ENCODE data around the gene B2M.
A peak's percentile ranks its signal among the peaks of the same experiment; 100 is the strongest.
"Not testable (repeated sequence)": the region's sequence is repeated elsewhere in the genome, so short reads cannot be mapped to it uniquely, and the experiment has no call there.

Gene B2M

GRCh38 chr15:44682211-44682610, 29.1 kb upstream of the B2M start:
- Mint-ChIP-seq H3K9me3 (peaks cover 8 to 36% of the 10 kb centered on the region in 2 donors), H3K27me3 (no peaks in the 10 kb centered on the region), H3K27ac (peak overlapping the region; percentile 92 to 98), H3K4me1 (ENCODE audit: low read depth in 2 of 2) (peaks cover 69 to 90% of the 10 kb centered on the region in 2 donors), H3K4me3 (peak overlapping the region; percentile 70 to 78), H3K36me3 (ENCODE audit: insufficient read depth) (peaks cover 31% of the 10 kb centered on the region)
- ATAC-seq (replicated peaks), result no peak
- DNase-seq, result no peak

GRCh38 chr15:44682809-44683682, 28.3 kb upstream of the B2M start:
- peaks cover 69 to 91% of the 10 kb centered on the region in 2 donors for H3K4me1 Mint-ChIP-seq (ENCODE audit: low read depth in 2 of 2)
- H3K4me3 Mint-ChIP-seq, result peak overlapping the region; percentile 70 to 78
- H3K27ac Mint-ChIP-seq, result peak overlapping the region; percentile 92 to 98
- peak; percentile 81 for ATAC-seq (replicated peaks)
- not testable (repeated sequence) for H3K27me3 Mint-ChIP-seq
- peak; percentile 76 to 82 (median 81) for DNase-seq
- peaks cover 8 to 41% of the 10 kb centered on the region in 2 donors for H3K9me3 Mint-ChIP-seq
- H3K36me3 Mint-ChIP-seq (ENCODE audit: insufficient read depth), result peaks cover 31% of the 10 kb centered on the region

- not testable (repeated sequence) for H3K27ac Mint-ChIP-seq; H3K36me3 Mint-ChIP-seq (ENCODE audit: insufficient read depth)
These were observed 22.0 kb upstream of the B2M start for GRCh38 chr15:44689318-44689717.

GRCh38 chr15:44690245-44690644, 21.1 kb upstream of the B2M start:
- H3K27me3 Mint-ChIP-seq; H3K36me3 Mint-ChIP-seq (ENCODE audit: insufficient read depth); DNase-seq; H3K4me3 Mint-ChIP-seq: not testable (repeated sequence)
- Mint-ChIP-seq H3K9me3 (peaks cover 2 to 14% of the 10 kb centered on the region in 2 donors), H3K4me1 (ENCODE audit: low read depth in 2 of 2) (peaks cover 27 to 41% of the 10 kb centered on the region in 2 donors), H3K27ac (peak overlapping the region in 1 of 2 donors; percentile 46)
- peak; percentile 62 for ATAC-seq (replicated peaks)

More at GRCh38 chr15:44689318-44689717, 22.0 kb upstream of the B2M start:
- not testable (repeated sequence) for ATAC-seq (replicated peaks); H3K27me3 Mint-ChIP-seq; DNase-seq
- Mint-ChIP-seq H3K4me3 (peak overlapping the region in 1 of 2 donors; percentile 19), H3K9me3 (peaks cover 3 to 17% of the 10 kb centered on the region in 2 donors), H3K4me1 (ENCODE audit: low read depth in 2 of 2) (peaks cover 30 to 49% of the 10 kb centered on the region in 2 donors)

GRCh38 chr15:44692659-44693058, 18.7 kb upstream of the B2M start:
- Mint-ChIP-seq H3K4me1 (ENCODE audit: low read depth in 2 of 2) (peaks cover 20 to 32% of the 10 kb centered on the region in 2 donors), H3K27ac (no peak overlapping the region), H3K27me3 (no peaks in the 10 kb centered on the region), H3K4me3 (no peak overlapping the region), H3K36me3 (ENCODE audit: insufficient read depth) (no peaks in the 10 kb centered on the region), H3K9me3 (peaks cover 0 to under 1% of the 10 kb centered on the region in 2 donors)
- ATAC-seq (replicated peaks) (no peak), DNase-seq (no peak)

- no peak for DNase-seq
- no peak for ATAC-seq (replicated peaks)
- H3K27ac Mint-ChIP-seq, result no peak overlapping the region
These were observed 16.9 kb upstream of the B2M start for GRCh38 chr15:44694416-44694815.

GRCh38 chr15:44695294-44695693, 16.0 kb upstream of the B2M start:
- DNase-seq (no peak), ATAC-seq (replicated peaks) (no peak)
- peak overlapping the region in 1 of 2 donors; percentile 27 for H3K27ac Mint-ChIP-seq
- H3K27me3 Mint-ChIP-seq, result no peaks in the 10 kb centered on the region
- peaks cover 14 to 22% of the 10 kb centered on the region in 2 donors for H3K4me1 Mint-ChIP-seq (ENCODE audit: low read depth in 2 of 2)
- H3K9me3 Mint-ChIP-seq, result no peaks in the 10 kb centered on the region
- no peaks in the 10 kb centered on the region for H3K36me3 Mint-ChIP-seq (ENCODE audit: insufficient read depth)
- H3K4me3 Mint-ChIP-seq, result no peak overlapping the region

More at GRCh38 chr15:44694416-44694815, 16.9 kb upstream of the B2M start:
- peaks cover 14 to 22% of the 10 kb centered on the region in 2 donors for H3K4me1 Mint-ChIP-seq (ENCODE audit: low read depth in 2 of 2)
- H3K4me3 Mint-ChIP-seq, result no peak overlapping the region
- H3K27me3 Mint-ChIP-seq, result no peaks in the 10 kb centered on the region
- H3K9me3 Mint-ChIP-seq, result no peaks in the 10 kb centered on the region
- no peaks in the 10 kb centered on the region for H3K36me3 Mint-ChIP-seq (ENCODE audit: insufficient read depth)

- Mint-ChIP-seq H3K4me1 (ENCODE audit: low read depth in 2 of 2) (peaks cover 14 to 22% of the 10 kb centered on the region in 2 donors), H3K27me3 (no peaks in the 10 kb centered on the region)
These were observed 14.3 kb upstream of the B2M start for GRCh38 chr15:44697014-44697413.

GRCh38 chr15:44698641-44699040, 12.7 kb upstream of the B2M start:
- peaks cover 2 to 6% of the 10 kb centered on the region in 2 donors for H3K9me3 Mint-ChIP-seq
- DNase-seq, result no peak
- H3K36me3 Mint-ChIP-seq (ENCODE audit: insufficient read depth), result peaks cover 3% of the 10 kb centered on the region
- ATAC-seq (replicated peaks), result no peak
- H3K4me3 Mint-ChIP-seq, result no peak overlapping the region
- peaks cover 14 to 23% of the 10 kb centered on the region in 2 donors for H3K4me1 Mint-ChIP-seq (ENCODE audit: low read depth in 2 of 2)
- H3K27ac Mint-ChIP-seq, result no peak overlapping the region
- no peaks in the 10 kb centered on the region for H3K27me3 Mint-ChIP-seq

More at GRCh38 chr15:44697014-44697413, 14.3 kb upstream of the B2M start:
- Mint-ChIP-seq H3K36me3 (ENCODE audit: insufficient read depth) (no peaks in the 10 kb centered on the region), H3K9me3 (peaks cover 0 to 2% of the 10 kb centered on the region in 2 donors), H3K4me3 (no peak overlapping the region), H3K27ac (peak overlapping the region; percentile 7 to 50)
- ATAC-seq (replicated peaks) (no peak), DNase-seq (no peak)

GRCh38 chr15:44700676-44701075, 10.6 kb upstream of the B2M start:
- H3K4me1 Mint-ChIP-seq (ENCODE audit: low read depth in 2 of 2), result peaks cover 11 to 22% of the 10 kb centered on the region in 2 donors
- DNase-seq; H3K9me3 Mint-ChIP-seq; H3K36me3 Mint-ChIP-seq (ENCODE audit: insufficient read depth); H3K27ac Mint-ChIP-seq; H3K27me3 Mint-ChIP-seq; ATAC-seq (replicated peaks); H3K4me3 Mint-ChIP-seq: not testable (repeated sequence)

- Mint-ChIP-seq H3K4me3 (no peak overlapping the region), H3K9me3 (peaks cover 0 to 8% of the 10 kb centered on the region in 2 donors), H3K27me3 (no peaks in the 10 kb centered on the region), H3K27ac (no peak overlapping the region), H3K4me1 (ENCODE audit: low read depth in 2 of 2) (peaks cover 8 to 27% of the 10 kb centered on the region in 2 donors), H3K36me3 (ENCODE audit: insufficient read depth) (peaks cover 20% of the 10 kb centered on the region)
- no peak for ATAC-seq (replicated peaks)
- DNase-seq, result no peak
These were observed 5.3 kb upstream of the B2M start for GRCh38 chr15:44705986-44706385.

- Mint-ChIP-seq H3K27ac (no peak overlapping the region), H3K36me3 (ENCODE audit: insufficient read depth) (peaks cover 24% of the 10 kb centered on the region), H3K4me3 (no peak overlapping the region), H3K27me3 (no peaks in the 10 kb centered on the region), H3K4me1 (ENCODE audit: low read depth in 2 of 2) (peaks cover 12 to 32% of the 10 kb centered on the region in 2 donors), H3K9me3 (peaks cover 0 to 8% of the 10 kb centered on the region in 2 donors)
- DNase-seq, result no peak
- ATAC-seq (replicated peaks), result no peak
These were observed 4.9 kb upstream of the B2M start for GRCh38 chr15:44706401-44706800.

- H3K4me3 Mint-ChIP-seq, result no peak overlapping the region
- H3K36me3 Mint-ChIP-seq (ENCODE audit: insufficient read depth), result peaks cover 31% of the 10 kb centered on the region
- ATAC-seq (replicated peaks) (no peak), DNase-seq (no peak)
- H3K27me3 Mint-ChIP-seq, result no peaks in the 10 kb centered on the region
- peaks cover 14 to 35% of the 10 kb centered on the region in 2 donors for H3K4me1 Mint-ChIP-seq (ENCODE audit: low read depth in 2 of 2)
- H3K27ac Mint-ChIP-seq, result peak overlapping the region in 1 of 2 donors; percentile 22
- H3K9me3 Mint-ChIP-seq, result peaks cover 0 to 8% of the 10 kb centered on the region in 2 donors
These were observed 4.2 kb upstream of the B2M start for GRCh38 chr15:44706946-44707636.
